GM23338 (cell line): ENCODE data around the gene GCK. TPM values are rescaled to one million over a fixed set of nuclear protein-coding genes. Genes with fewer than 3 reads are reported as not detected.

ENCODE experiments used
- ATAC-seq: fragments of 200-7000 bp; cut with Tn5 transposase; 3 replicates; pipeline ENCODE4 v1.9.1; 2020
- DNase-seq: peaks from one replicate; pipeline ENCODE4 v3.0.0-alpha.2; 2015; ENCODE audit warnings: low spot score
- H2AFZ ChIP-seq: fragments of 200-600 bp; sonication (generic); 2 replicates; pipeline ENCODE4 v1.8.0; 2016; ENCODE audit warnings: antibody characterized with exemption, mild to moderate bottlenecking, moderate library complexity
- H3F3A ChIP-seq: fragments of 200-600 bp; sonication (generic); replicated peaks from 2 replicates; pipeline ENCODE4 v1.8.0; 2017; ENCODE audit warnings: antibody characterized with exemption, mixed run types, low read depth
- H3K27ac ChIP-seq: fragments of 200-600 bp; sonication (generic); 2 replicates; pipeline ENCODE4 v1.6.1; 2016; ENCODE audit warnings: low read depth
- H3K27me3 ChIP-seq: fragments of 200-600 bp; sonication (generic); 2 replicates; pipeline ENCODE4 v1.8.0; 2016; ENCODE audit warnings: mild to moderate bottlenecking, mixed run types, moderate library complexity; ENCODE audit not compliant: insufficient read depth
- H3K36me3 ChIP-seq: fragments of 200-600 bp; sonication (generic); 2 replicates; pipeline ENCODE4 v1.8.0; 2016; ENCODE audit warnings: mild to moderate bottlenecking; ENCODE audit not compliant: insufficient read depth
- H3K4me1 ChIP-seq: fragments of 200-600 bp; sonication (generic); 2 replicates; pipeline ENCODE4 v1.8.0; 2016; ENCODE audit warnings: mild to moderate bottlenecking, moderate library complexity; ENCODE audit not compliant: insufficient read depth
- H3K4me2 ChIP-seq: fragments of 200-600 bp; sonication (generic); 2 replicates; pipeline ENCODE4 v1.7.1; 2017; ENCODE audit warnings: mixed run types
- H3K4me3 ChIP-seq: fragments of 200-600 bp; sonication (generic); 2 replicates; pipeline ENCODE4 v1.6.1; 2016; ENCODE audit warnings: mixed run types
- H3K79me2 ChIP-seq: fragments of 200-600 bp; sonication (generic); replicated peaks from 2 replicates; pipeline ENCODE4 v1.8.0; 2017; ENCODE audit warnings: mild to moderate bottlenecking; ENCODE audit not compliant: insufficient read depth
- H3K9me2 ChIP-seq: fragments of 200-600 bp; sonication (generic); 2 replicates; pipeline ENCODE4 v1.8.0; 2017; ENCODE audit not compliant: insufficient read depth
- H4K20me1 ChIP-seq: fragments of 200-600 bp; sonication (generic); replicated peaks from 2 replicates; pipeline ENCODE4 v1.8.0; 2017; ENCODE audit warnings: mild to moderate bottlenecking; ENCODE audit not compliant: insufficient read depth
- H3K27ac Mint-ChIP-seq: 2 replicates; pipeline ENCODE4 v1.8.0; 2020; ENCODE audit warnings: inconsistent platforms, mild to moderate bottlenecking, moderate library complexity, mixed read lengths
- H3K27me3 Mint-ChIP-seq: 3 replicates; pipeline ENCODE4 v1.8.0; 2022; ENCODE audit warnings: low read depth, mild to moderate bottlenecking, moderate library complexity, mixed read lengths, inconsistent platforms; ENCODE audit not compliant: insufficient read depth, poor library complexity
- H3K36me3 Mint-ChIP-seq: 3 replicates; pipeline ENCODE4 v1.8.0; 2021; ENCODE audit warnings: low read depth, mild to moderate bottlenecking, inconsistent platforms, moderate library complexity, mixed read lengths
- H3K4me1 Mint-ChIP-seq: 3 replicates; pipeline ENCODE4 v1.8.0; 2020; ENCODE audit warnings: mild to moderate bottlenecking, inconsistent platforms, mixed read lengths
- H3K4me3 Mint-ChIP-seq: 3 replicates; pipeline ENCODE4 v1.8.0; 2021; ENCODE audit warnings: moderate library complexity, mild to moderate bottlenecking, inconsistent platforms, mixed read lengths
- H3K9me3 Mint-ChIP-seq: 3 replicates; pipeline ENCODE4 v1.8.0; 2020; ENCODE audit warnings: moderate library complexity, mild to moderate bottlenecking, inconsistent platforms, mixed read lengths
- CREB1 ChIP-seq: fragments of 250-450 bp; sonication (Bioruptor Pico); IDR thresholded peaks from 2 replicates; pipeline ENCODE4 v1.5.0; 2020; ENCODE audit warnings: low read depth, mild to moderate bottlenecking, moderate library complexity
- EZH2 ChIP-seq: fragments of 200-600 bp; sonication (generic); IDR thresholded peaks from one replicate; pipeline ENCODE4 v1.8.0; 2017; ENCODE audit warnings: antibody characterized with exemption, mild to moderate bottlenecking, low read depth; ENCODE audit not compliant: unreplicated experiment
- EZH2phosphoT487 ChIP-seq: fragments of 200-600 bp; sonication (generic); IDR thresholded peaks from one replicate; pipeline ENCODE4 v1.8.1; 2018; ENCODE audit warnings: antibody characterized with exemption; ENCODE audit not compliant: unreplicated experiment
- JUNB ChIP-seq: IDR thresholded peaks from one replicate; pipeline ENCODE4 v1.6.1; 2016; ENCODE audit warnings: antibody characterized with exemption; ENCODE audit not compliant: unreplicated experiment
- NANOG ChIP-seq: IDR thresholded peaks from 2 replicates; pipeline ENCODE4 v1.6.1; 2016; ENCODE audit warnings: antibody characterized with exemption, borderline replicate concordance
- POLR2AphosphoS5 ChIP-seq: IDR thresholded peaks from 2 replicates; pipeline ENCODE4 v1.6.1; 2016; ENCODE audit warnings: antibody characterized with exemption, low read depth
- STAT1 ChIP-seq: IDR thresholded peaks from one replicate; pipeline ENCODE4 v1.6.1; 2016; ENCODE audit warnings: antibody characterized with exemption; ENCODE audit not compliant: unreplicated experiment
- ZNF114 ChIP-seq: fragments of 250-450 bp; sonication (Bioruptor Pico); IDR thresholded peaks from 2 replicates; pipeline ENCODE4 v1.5.0; 2020; ENCODE audit warnings: mild to moderate bottlenecking, moderate library complexity
- ZNF331 ChIP-seq: fragments of 250-450 bp; sonication (Bioruptor Pico); IDR thresholded peaks from 2 replicates; pipeline ENCODE4 v1.5.0; 2020; ENCODE audit warnings: low read depth, mild to moderate bottlenecking, moderate library complexity
- polyA plus RNA-seq: library from polyadenylated mRNA; unstranded; fragments of >200 nt; fragmentation: Nextera tagmentation; extraction: Ambion mirVana; gene quantifications from 2 replicates; pipeline ENCODE4 v1.2.1, GENCODE V29; 2016
- total RNA-seq: library from RNA; depleted of rRNA; stranded (reverse); fragments of >200 nt; shearing (Covaris generic); gene quantifications from 2 replicates; pipeline ENCODE4 v1.2.3, GENCODE V29; 2014
- TF ChIP-seq, protein P1 (sequence below), 2 experiments: fragments of 200-600 bp in 1 of 2; sonication (generic) in 1 of 2; conservative IDR thresholded peaks; 2 replicates each; pipeline versions ENCODE4 v1.5.1 to v1.6.1; 2016 to 2017; ENCODE audit warnings: antibody characterized with exemption in 2 of 2, low read depth in 2 of 2, mild to moderate bottlenecking in 2 of 2, moderate library complexity in 1 of 2
- TF ChIP-seq, protein P2 (sequence below): IDR thresholded peaks from one replicate; pipeline ENCODE4 v1.6.1; 2018; ENCODE audit warnings: antibody characterized with exemption; ENCODE audit not compliant: unreplicated experiment
- TF ChIP-seq, protein P3 (sequence below): IDR thresholded peaks from 2 replicates; pipeline ENCODE4 v1.6.1; 2016; ENCODE audit warnings: antibody characterized with exemption
- TF ChIP-seq, protein P4 (sequence below): fragments of 250-450 bp; sonication (Bioruptor Pico); IDR thresholded peaks from 2 replicates; pipeline ENCODE4 v1.5.0; 2020; ENCODE audit warnings: mild to moderate bottlenecking, moderate library complexity

The GCK gene
- total and polyA plus RNA-seq, 2 experiments from 2014 or later: 6.1 to 7.3 TPM

DNA sequence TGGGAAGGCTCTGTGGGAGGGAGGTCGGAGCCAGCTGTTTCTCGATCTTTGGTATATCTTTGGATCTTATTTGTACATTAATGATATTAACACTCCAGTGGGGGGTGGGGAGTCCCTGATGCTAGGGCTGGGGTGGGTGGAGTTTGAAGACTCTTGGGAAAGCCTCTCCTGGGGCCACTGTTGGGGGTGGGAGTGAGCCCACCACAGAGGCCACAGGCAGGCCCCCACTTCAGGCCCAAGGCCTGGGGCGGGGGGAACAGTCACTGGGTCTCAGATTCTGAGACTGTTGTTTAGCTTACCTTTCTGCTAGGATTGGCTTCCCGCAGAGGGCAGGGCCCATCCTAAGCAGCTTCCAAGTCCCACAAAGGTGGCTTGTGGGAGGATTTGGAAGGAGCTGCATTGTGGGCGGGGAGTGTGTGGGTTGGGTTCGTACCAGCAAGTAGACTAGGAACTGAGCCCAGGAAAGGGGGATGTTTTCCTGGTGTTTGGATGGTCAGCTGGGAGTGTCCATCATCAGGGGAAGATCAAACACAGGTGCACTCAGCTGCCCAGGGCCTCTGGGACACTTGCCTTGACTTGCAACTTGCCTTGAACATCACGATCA lies 23.4 kb upstream of the GCK start:
- no peak overlapping the region for H3K27ac ChIP-seq
- TF ChIP-seq ZNF114 (CRISPR knock-in tag) (no peak), EZH2 (no peak), EZH2phosphoT487 (no peak), ZNF331 (CRISPR knock-in tag) (no peak), JUNB (no peak), POLR2AphosphoS5 (no peak), CREB1 (CRISPR knock-in tag) (no peak), STAT1 (no peak), NANOG (no peak)
- TF ChIP-seq, protein P1, sequence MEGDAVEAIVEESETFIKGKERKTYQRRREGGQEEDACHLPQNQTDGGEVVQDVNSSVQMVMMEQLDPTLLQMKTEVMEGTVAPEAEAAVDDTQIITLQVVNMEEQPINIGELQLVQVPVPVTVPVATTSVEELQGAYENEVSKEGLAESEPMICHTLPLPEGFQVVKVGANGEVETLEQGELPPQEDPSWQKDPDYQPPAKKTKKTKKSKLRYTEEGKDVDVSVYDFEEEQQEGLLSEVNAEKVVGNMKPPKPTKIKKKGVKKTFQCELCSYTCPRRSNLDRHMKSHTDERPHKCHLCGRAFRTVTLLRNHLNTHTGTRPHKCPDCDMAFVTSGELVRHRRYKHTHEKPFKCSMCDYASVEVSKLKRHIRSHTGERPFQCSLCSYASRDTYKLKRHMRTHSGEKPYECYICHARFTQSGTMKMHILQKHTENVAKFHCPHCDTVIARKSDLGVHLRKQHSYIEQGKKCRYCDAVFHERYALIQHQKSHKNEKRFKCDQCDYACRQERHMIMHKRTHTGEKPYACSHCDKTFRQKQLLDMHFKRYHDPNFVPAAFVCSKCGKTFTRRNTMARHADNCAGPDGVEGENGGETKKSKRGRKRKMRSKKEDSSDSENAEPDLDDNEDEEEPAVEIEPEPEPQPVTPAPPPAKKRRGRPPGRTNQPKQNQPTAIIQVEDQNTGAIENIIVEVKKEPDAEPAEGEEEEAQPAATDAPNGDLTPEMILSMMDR (conservative IDR thresholded peaks at IDR 0.05; ENCODE audit: low read depth in 2 of 2): no peak
- TF ChIP-seq, protein P2, sequence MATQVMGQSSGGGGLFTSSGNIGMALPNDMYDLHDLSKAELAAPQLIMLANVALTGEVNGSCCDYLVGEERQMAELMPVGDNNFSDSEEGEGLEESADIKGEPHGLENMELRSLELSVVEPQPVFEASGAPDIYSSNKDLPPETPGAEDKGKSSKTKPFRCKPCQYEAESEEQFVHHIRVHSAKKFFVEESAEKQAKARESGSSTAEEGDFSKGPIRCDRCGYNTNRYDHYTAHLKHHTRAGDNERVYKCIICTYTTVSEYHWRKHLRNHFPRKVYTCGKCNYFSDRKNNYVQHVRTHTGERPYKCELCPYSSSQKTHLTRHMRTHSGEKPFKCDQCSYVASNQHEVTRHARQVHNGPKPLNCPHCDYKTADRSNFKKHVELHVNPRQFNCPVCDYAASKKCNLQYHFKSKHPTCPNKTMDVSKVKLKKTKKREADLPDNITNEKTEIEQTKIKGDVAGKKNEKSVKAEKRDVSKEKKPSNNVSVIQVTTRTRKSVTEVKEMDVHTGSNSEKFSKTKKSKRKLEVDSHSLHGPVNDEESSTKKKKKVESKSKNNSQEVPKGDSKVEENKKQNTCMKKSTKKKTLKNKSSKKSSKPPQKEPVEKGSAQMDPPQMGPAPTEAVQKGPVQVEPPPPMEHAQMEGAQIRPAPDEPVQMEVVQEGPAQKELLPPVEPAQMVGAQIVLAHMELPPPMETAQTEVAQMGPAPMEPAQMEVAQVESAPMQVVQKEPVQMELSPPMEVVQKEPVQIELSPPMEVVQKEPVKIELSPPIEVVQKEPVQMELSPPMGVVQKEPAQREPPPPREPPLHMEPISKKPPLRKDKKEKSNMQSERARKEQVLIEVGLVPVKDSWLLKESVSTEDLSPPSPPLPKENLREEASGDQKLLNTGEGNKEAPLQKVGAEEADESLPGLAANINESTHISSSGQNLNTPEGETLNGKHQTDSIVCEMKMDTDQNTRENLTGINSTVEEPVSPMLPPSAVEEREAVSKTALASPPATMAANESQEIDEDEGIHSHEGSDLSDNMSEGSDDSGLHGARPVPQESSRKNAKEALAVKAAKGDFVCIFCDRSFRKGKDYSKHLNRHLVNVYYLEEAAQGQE: no peak
- TF ChIP-seq, protein P3, sequence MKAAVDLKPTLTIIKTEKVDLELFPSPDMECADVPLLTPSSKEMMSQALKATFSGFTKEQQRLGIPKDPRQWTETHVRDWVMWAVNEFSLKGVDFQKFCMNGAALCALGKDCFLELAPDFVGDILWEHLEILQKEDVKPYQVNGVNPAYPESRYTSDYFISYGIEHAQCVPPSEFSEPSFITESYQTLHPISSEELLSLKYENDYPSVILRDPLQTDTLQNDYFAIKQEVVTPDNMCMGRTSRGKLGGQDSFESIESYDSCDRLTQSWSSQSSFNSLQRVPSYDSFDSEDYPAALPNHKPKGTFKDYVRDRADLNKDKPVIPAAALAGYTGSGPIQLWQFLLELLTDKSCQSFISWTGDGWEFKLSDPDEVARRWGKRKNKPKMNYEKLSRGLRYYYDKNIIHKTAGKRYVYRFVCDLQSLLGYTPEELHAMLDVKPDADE: no peak
- TF ChIP-seq, protein P4, sequence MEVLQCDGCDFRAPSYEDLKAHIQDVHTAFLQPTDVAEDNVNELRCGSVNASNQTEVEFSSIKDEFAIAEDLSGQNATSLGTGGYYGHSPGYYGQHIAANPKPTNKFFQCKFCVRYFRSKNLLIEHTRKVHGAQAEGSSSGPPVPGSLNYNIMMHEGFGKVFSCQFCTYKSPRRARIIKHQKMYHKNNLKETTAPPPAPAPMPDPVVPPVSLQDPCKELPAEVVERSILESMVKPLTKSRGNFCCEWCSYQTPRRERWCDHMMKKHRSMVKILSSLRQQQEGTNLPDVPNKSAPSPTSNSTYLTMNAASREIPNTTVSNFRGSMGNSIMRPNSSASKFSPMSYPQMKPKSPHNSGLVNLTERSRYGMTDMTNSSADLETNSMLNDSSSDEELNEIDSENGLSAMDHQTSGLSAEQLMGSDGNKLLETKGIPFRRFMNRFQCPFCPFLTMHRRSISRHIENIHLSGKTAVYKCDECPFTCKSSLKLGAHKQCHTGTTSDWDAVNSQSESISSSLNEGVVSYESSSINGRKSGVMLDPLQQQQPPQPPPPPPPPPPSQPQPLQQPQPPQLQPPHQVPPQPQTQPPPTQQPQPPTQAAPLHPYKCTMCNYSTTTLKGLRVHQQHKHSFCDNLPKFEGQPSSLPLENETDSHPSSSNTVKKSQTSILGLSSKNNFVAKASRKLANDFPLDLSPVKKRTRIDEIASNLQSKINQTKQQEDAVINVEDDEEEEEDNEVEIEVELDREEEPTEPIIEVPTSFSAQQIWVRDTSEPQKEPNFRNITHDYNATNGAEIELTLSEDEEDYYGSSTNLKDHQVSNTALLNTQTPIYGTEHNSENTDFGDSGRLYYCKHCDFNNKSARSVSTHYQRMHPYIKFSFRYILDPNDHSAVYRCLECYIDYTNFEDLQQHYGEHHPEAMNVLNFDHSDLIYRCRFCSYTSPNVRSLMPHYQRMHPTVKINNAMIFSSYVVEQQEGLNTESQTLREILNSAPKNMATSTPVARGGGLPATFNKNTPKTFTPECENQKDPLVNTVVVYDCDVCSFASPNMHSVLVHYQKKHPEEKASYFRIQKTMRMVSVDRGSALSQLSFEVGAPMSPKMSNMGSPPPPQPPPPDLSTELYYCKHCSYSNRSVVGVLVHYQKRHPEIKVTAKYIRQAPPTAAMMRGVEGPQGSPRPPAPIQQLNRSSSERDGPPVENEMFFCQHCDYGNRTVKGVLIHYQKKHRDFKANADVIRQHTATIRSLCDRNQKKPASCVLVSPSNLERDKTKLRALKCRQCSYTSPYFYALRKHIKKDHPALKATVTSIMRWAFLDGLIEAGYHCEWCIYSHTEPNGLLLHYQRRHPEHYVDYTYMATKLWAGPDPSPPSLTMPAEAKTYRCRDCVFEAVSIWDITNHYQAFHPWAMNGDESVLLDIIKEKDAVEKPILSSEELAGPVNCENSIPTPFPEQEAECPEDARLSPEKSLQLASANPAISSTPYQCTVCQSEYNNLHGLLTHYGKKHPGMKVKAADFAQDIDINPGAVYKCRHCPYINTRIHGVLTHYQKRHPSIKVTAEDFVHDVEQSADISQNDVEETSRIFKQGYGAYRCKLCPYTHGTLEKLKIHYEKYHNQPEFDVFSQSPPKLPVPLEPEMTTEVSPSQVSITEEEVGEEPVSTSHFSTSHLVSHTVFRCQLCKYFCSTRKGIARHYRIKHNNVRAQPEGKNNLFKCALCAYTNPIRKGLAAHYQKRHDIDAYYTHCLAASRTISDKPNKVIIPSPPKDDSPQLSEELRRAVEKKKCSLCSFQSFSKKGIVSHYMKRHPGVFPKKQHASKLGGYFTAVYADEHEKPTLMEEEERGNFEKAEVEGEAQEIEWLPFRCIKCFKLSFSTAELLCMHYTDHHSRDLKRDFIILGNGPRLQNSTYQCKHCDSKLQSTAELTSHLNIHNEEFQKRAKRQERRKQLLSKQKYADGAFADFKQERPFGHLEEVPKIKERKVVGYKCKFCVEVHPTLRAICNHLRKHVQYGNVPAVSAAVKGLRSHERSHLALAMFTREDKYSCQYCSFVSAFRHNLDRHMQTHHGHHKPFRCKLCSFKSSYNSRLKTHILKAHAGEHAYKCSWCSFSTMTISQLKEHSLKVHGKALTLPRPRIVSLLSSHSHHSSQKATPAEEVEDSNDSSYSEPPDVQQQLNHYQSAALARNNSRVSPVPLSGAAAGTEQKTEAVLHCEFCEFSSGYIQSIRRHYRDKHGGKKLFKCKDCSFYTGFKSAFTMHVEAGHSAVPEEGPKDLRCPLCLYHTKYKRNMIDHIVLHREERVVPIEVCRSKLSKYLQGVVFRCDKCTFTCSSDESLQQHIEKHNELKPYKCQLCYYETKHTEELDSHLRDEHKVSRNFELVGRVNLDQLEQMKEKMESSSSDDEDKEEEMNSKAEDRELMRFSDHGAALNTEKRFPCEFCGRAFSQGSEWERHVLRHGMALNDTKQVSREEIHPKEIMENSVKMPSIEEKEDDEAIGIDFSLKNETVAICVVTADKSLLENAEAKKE (CRISPR knock-in tag): no peak
- DNase-seq: no peak

More for the DNA sequence above, 23.4 kb upstream of the GCK start:
- H3K4me2 ChIP-seq: no peak overlapping the region
- ATAC-seq: no peak
- peaks cover 23% of the 10 kb centered on the region for H3K36me3 ChIP-seq
- H3K4me3 ChIP-seq: no peak overlapping the region
- peaks cover 11% of the 10 kb centered on the region; the same call in 1 of the 2 replicates for H4K20me1 ChIP-seq
- Mint-ChIP-seq H3K4me3 (no peak overlapping the region), H3K9me3 (no peaks in the 10 kb centered on the region), H3K27me3 (no peaks in the 10 kb centered on the region), H3K4me1 (peaks cover 24% of the 10 kb centered on the region), H3K27ac (no peak overlapping the region), H3K36me3 (peaks cover 45% of the 10 kb centered on the region)
- H3K79me2 ChIP-seq: no peaks in the 10 kb centered on the region
- no peaks in the 10 kb centered on the region for H3K9me2 ChIP-seq
- H2AFZ ChIP-seq: no peak overlapping the region
- H3F3A ChIP-seq: no peaks in the 10 kb centered on the region
- H3K4me1 ChIP-seq: peaks cover 7% of the 10 kb centered on the region
- H3K27me3 ChIP-seq: no peaks in the 10 kb centered on the region
